H9 (cell line): Measurements from ENCODE around the gene STAMBPL1. TPM values are rescaled to one million over a fixed set of nuclear protein-coding genes. Genes with fewer than 3 reads are reported as not detected.

ENCODE experiments used
- DNase-seq: peaks from one replicate; pipeline ENCODE4 v3.0.0-alpha.2; 2017
- H2AFZ ChIP-seq: one replicate; pipeline ENCODE4 v1.6.1; 2013; ENCODE audit warnings: mild to moderate bottlenecking, low read length, control low read depth, moderate library complexity
- H2AK5ac ChIP-seq: 2 replicates; pipeline ENCODE4 v1.6.1; 2013; ENCODE audit warnings: low read length, control low read depth, mixed read lengths; ENCODE audit not compliant: insufficient read length
- H2BK120ac ChIP-seq: one replicate; pipeline ENCODE4 v1.6.1; 2013; ENCODE audit warnings: low read depth, mild to moderate bottlenecking, low read length, control low read depth, inconsistent platforms; ENCODE audit not compliant: poor library complexity, severe bottlenecking
- H2BK12ac ChIP-seq: 2 replicates; pipeline ENCODE4 v1.6.1; 2013; ENCODE audit warnings: low read length, control low read depth, mixed read lengths, low read depth; ENCODE audit not compliant: insufficient read length
- H2BK15ac ChIP-seq: 2 replicates; pipeline ENCODE4 v1.6.1; 2013; ENCODE audit warnings: low read depth, low read length, control low read depth
- H2BK20ac ChIP-seq: one replicate; pipeline ENCODE4 v1.6.1; 2013; ENCODE audit warnings: low read depth, mild to moderate bottlenecking, low read length, control low read depth, inconsistent platforms; ENCODE audit not compliant: poor library complexity, severe bottlenecking
- H2BK5ac ChIP-seq: 2 replicates; pipeline ENCODE4 v1.6.1; 2013; ENCODE audit warnings: low read length, control low read depth, mixed read lengths; ENCODE audit not compliant: insufficient read length
- H3K14ac ChIP-seq: 2 replicates; pipeline ENCODE4 v1.6.1; 2013; ENCODE audit warnings: low read length, control low read depth; ENCODE audit not compliant: insufficient read depth
- H3K18ac ChIP-seq: 2 replicates; pipeline ENCODE4 v1.6.1; 2013; ENCODE audit warnings: low read depth, mild to moderate bottlenecking, mixed read lengths, low read length, control low read depth; ENCODE audit not compliant: insufficient read length
- H3K23ac ChIP-seq: 2 replicates; pipeline ENCODE4 v1.6.1; 2013; ENCODE audit warnings: low read length, control low read depth, mixed read lengths, low read depth; ENCODE audit not compliant: insufficient read length
- H3K23me2 ChIP-seq: 2 replicates; pipeline ENCODE4 v1.6.1; 2013; ENCODE audit warnings: low read depth, mild to moderate bottlenecking, mixed read lengths, low read length, control low read depth; ENCODE audit not compliant: insufficient read length, poor library complexity, severe bottlenecking
- H3K27ac ChIP-seq: 2 replicates; pipeline ENCODE4 v1.5.1; 2013; ENCODE audit warnings: low read length, control low read depth, mixed read lengths, low read depth; ENCODE audit not compliant: insufficient read length
- H3K27me3 ChIP-seq: 2 replicates; pipeline ENCODE4 v1.6.1; 2013; ENCODE audit warnings: low read length, control low read depth, inconsistent platforms; ENCODE audit not compliant: insufficient read depth
- H3K4ac ChIP-seq: 2 replicates; pipeline ENCODE4 v1.6.1; 2013; ENCODE audit warnings: low read depth, mild to moderate bottlenecking, control low read depth, inconsistent platforms, low read length, moderate library complexity
- H3K4me1 ChIP-seq: 2 replicates; pipeline ENCODE4 v1.6.1; 2013; ENCODE audit warnings: low read length, control low read depth, inconsistent platforms; ENCODE audit not compliant: insufficient read depth
- H3K4me2 ChIP-seq: 2 replicates; pipeline ENCODE4 v1.6.1; 2013; ENCODE audit warnings: low read length, control low read depth, mixed read lengths; ENCODE audit not compliant: insufficient read length, insufficient read depth
- H3K56ac ChIP-seq: 2 replicates; pipeline ENCODE4 v1.6.1; 2013; ENCODE audit warnings: low read depth, mild to moderate bottlenecking, mixed read lengths, low read length, control low read depth; ENCODE audit not compliant: insufficient read length
- H3K79me1 ChIP-seq: 2 replicates; pipeline ENCODE4 v1.6.1; 2013; ENCODE audit warnings: low read depth, mild to moderate bottlenecking, moderate library complexity, low read length, control low read depth, inconsistent platforms; ENCODE audit not compliant: insufficient read depth, poor library complexity, severe bottlenecking
- H3K79me2 ChIP-seq: 2 replicates; pipeline ENCODE4 v1.6.1; 2013; ENCODE audit warnings: low read length, control low read depth, inconsistent platforms; ENCODE audit not compliant: insufficient read depth
- H3K9ac ChIP-seq: 2 replicates; pipeline ENCODE4 v1.6.1; 2013; ENCODE audit warnings: low read length, control low read depth, mixed read lengths; ENCODE audit not compliant: insufficient read length; ENCODE audit errors: extremely low read depth
- H3K9me3 ChIP-seq: one replicate; pipeline ENCODE4 v1.6.1; 2013; ENCODE audit warnings: low read depth, low read length, inconsistent platforms; ENCODE audit not compliant: control insufficient read depth
- H3T11ph ChIP-seq: one replicate; pipeline ENCODE4 v1.6.1; 2013; ENCODE audit warnings: mild to moderate bottlenecking, low read length, control low read depth, inconsistent platforms
- H4K20me1 ChIP-seq: one replicate; pipeline ENCODE4 v1.6.1; 2013; ENCODE audit not compliant: control insufficient read depth, insufficient read length, insufficient read depth
- H4K5ac ChIP-seq: 2 replicates; pipeline ENCODE4 v1.6.1; 2013; ENCODE audit warnings: low read depth, mild to moderate bottlenecking, mixed read lengths, low read length, control low read depth; ENCODE audit not compliant: insufficient read length
- H4K8ac ChIP-seq: replicated peaks from 2 replicates; pipeline ENCODE4 v1.6.1; 2013; ENCODE audit warnings: low read length, control low read depth, mixed read lengths, low read depth; ENCODE audit not compliant: insufficient read length
- H4K91ac ChIP-seq: 2 replicates; pipeline ENCODE4 v1.6.1; 2013; ENCODE audit warnings: low read depth, mild to moderate bottlenecking, moderate library complexity, mixed read lengths, low read length, control low read depth; ENCODE audit not compliant: insufficient read length
- H3K27ac Mint-ChIP-seq, 3 experiments: 2 replicates in 2 of 3; 3 replicates in 1 of 3; pipeline ENCODE4 v1.8.0; 2020 to 2021; ENCODE audit warnings: mixed read lengths in 3 of 3, mild to moderate bottlenecking in 1 of 3, moderate library complexity in 1 of 3
- H3K27me3 Mint-ChIP-seq: 2 replicates; pipeline ENCODE4 v1.8.0; 2021; ENCODE audit warnings: low read depth, mild to moderate bottlenecking, moderate library complexity, mixed read lengths
- H3K36me3 Mint-ChIP-seq, 3 experiments: 2 replicates in 2 of 3; 3 replicates in 1 of 3; pipeline ENCODE4 v1.8.0; 2020 to 2021; ENCODE audit warnings: low read depth in 3 of 3, mixed read lengths in 3 of 3; ENCODE audit not compliant: insufficient read depth in 1 of 3
- H3K4me1 Mint-ChIP-seq, 2 experiments: 2 replicates each; pipeline ENCODE4 v1.8.0; 2020; ENCODE audit warnings: mixed read lengths in 2 of 2
- H3K4me3 Mint-ChIP-seq, 2 experiments: 2 replicates in 1 of 2; 3 replicates in 1 of 2; pipeline ENCODE4 v1.8.0; 2020 to 2021; ENCODE audit warnings: mild to moderate bottlenecking in 2 of 2, mixed read lengths in 2 of 2, moderate library complexity in 1 of 2
- H3K9me3 Mint-ChIP-seq, 2 experiments: 2 replicates in 1 of 2; 3 replicates in 1 of 2; pipeline ENCODE4 v1.8.0; 2020; ENCODE audit warnings: mild to moderate bottlenecking in 2 of 2, mixed read lengths in 2 of 2, moderate library complexity in 1 of 2
- WGBS: extraction: QIAGEN DNeasy Blood & Tissue Kit; methylation state at CpG from one replicate; pipeline ENCODE4 v1.1.7; 2013; ENCODE audit warnings: missing lambda C conversion rate, low lambda C conversion rate, mixed read lengths; ENCODE audit not compliant: insufficient read length; ENCODE audit errors: extremely low coverage; 5-methylcytosine and 5-hydroxymethylcytosine counted together
- total RNA-seq: library from RNA; stranded (reverse); gene quantifications from 2 replicates; pipeline ENCODE4 v1.2.1, GENCODE V29; 2021
- TF ChIP-seq, protein P1 (sequence below): fragments of 200-600 bp; sonication (generic); conservative IDR thresholded peaks from 3 replicates; pipeline ENCODE4 v1.8.0; 2021; ENCODE audit warnings: antibody characterized with exemption, mild to moderate bottlenecking

Gene STAMBPL1
- total RNA-seq, 1 experiment from 2014 or later, result 3.2 TPM

- no peak overlapping the region for H2BK15ac ChIP-seq
- H3K23me2 ChIP-seq, result no peaks in the 10 kb centered on the region
- H2BK120ac ChIP-seq, result no peak overlapping the region
- no peaks in the 10 kb centered on the region for H3K36me3 Mint-ChIP-seq
- H2AK5ac ChIP-seq, result no peak overlapping the region
- no peak overlapping the region for H3K56ac ChIP-seq
- H3K27me3 ChIP-seq, result no peaks in the 10 kb centered on the region
- H3K14ac ChIP-seq, result no peak overlapping the region
- H4K5ac ChIP-seq, result no peak overlapping the region
- H4K20me1 ChIP-seq, result no peaks in the 10 kb centered on the region
- WGBS, result no CpG with 5 or more reads among the region's 2 CpGs
- H3K4ac ChIP-seq, result no peak overlapping the region
- H2BK20ac ChIP-seq, result no peak overlapping the region
- H3K27ac ChIP-seq, result no peak overlapping the region
- H3K4me1 ChIP-seq, result no peaks in the 10 kb centered on the region
- no peak overlapping the region for H2BK5ac ChIP-seq
- no peak overlapping the region for H3K4me3 Mint-ChIP-seq
- no peak overlapping the region for H4K91ac ChIP-seq
- H4K8ac ChIP-seq, result no peak overlapping the region
- no peak overlapping the region for H2BK12ac ChIP-seq
- H2AFZ ChIP-seq, result no peak overlapping the region
- H3K27ac Mint-ChIP-seq, result no peak overlapping the region
- H3T11ph ChIP-seq, result no peak overlapping the region
- no peak overlapping the region for H3K18ac ChIP-seq
- no peaks in the 10 kb centered on the region for H3K79me2 ChIP-seq
- H3K9me3 Mint-ChIP-seq, result no peaks in the 10 kb centered on the region
- no peak for DNase-seq
- H3K4me1 Mint-ChIP-seq, result 0 out of 4 replicates have a peak, but pooled peaks cover 0 to 2% of the 10 kb centered on the region in 2 experiments
- no peak overlapping the region for H3K9ac ChIP-seq
- peaks cover 1% of the 10 kb centered on the region; the same call in 1 of the 2 replicates for H3K27me3 Mint-ChIP-seq
- no peak overlapping the region for H3K4me2 ChIP-seq
- no peaks in the 10 kb centered on the region for H3K79me1 ChIP-seq
- H3K9me3 ChIP-seq, result no peaks in the 10 kb centered on the region
- no peak overlapping the region for H3K23ac ChIP-seq
- TF ChIP-seq, protein P1, sequence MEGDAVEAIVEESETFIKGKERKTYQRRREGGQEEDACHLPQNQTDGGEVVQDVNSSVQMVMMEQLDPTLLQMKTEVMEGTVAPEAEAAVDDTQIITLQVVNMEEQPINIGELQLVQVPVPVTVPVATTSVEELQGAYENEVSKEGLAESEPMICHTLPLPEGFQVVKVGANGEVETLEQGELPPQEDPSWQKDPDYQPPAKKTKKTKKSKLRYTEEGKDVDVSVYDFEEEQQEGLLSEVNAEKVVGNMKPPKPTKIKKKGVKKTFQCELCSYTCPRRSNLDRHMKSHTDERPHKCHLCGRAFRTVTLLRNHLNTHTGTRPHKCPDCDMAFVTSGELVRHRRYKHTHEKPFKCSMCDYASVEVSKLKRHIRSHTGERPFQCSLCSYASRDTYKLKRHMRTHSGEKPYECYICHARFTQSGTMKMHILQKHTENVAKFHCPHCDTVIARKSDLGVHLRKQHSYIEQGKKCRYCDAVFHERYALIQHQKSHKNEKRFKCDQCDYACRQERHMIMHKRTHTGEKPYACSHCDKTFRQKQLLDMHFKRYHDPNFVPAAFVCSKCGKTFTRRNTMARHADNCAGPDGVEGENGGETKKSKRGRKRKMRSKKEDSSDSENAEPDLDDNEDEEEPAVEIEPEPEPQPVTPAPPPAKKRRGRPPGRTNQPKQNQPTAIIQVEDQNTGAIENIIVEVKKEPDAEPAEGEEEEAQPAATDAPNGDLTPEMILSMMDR, result no peak
Observed at GRCh38 chr10:88833156-88833555, 46.9 kb upstream of the STAMBPL1 start.
